Muscle of back (tissue), 11 donors: Measurements from ENCODE around the gene CD300LB. TPM values are rescaled to one million over a fixed set of nuclear protein-coding genes. Genes with fewer than 3 reads are reported as not detected.
"Not testable (repeated sequence)": the region's sequence is repeated elsewhere in the genome, so short reads cannot be mapped to it uniquely, and the experiment has no call there.

Experiments
- DNase-seq, 3 donors: peaks; one replicate each; pipeline versions ENCODE4 v3.0.0 to v3.0.0-alpha.2; 2013
- polyA plus RNA-seq, 10 donors: library from polyadenylated mRNA; unstranded; fragments of 120-200 nt; gene quantifications; one replicate each; pipeline ENCODE4 v1.2.1, GENCODE V29; 2013; ENCODE audit not compliant: insufficient read length in 10 of 10

Gene CD300LB
- polyA plus RNA-seq, 10 donors, result 0.09 to 0.32 (median 0.20) TPM; not detected in 3

DNA sequence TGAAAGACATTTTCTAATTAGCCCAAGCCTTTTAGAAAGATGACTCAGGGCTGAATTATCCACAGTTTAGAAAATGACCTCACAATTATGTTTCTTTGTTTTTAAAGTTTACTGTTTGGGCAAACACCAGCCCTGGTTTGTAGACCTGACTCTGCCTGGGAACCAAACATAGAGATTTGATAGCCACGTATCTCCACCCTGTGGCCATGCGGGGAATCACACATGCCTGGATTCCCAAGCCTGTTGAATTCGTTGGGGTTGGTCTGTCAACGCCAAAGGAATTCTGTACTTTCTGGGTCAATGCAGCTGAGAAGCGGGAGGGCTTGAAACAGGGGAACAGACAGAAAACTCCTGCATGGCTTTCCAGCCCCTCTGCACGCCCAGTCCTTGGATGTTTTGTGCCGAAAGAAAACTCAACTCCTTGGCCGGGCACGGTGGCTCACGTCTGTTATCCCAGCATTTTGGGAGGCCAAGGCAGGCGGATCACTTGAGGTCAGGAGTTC is 37.9 kb downstream of the CD300LB start:
- peak; percentile 41 to 75 (median 65) for DNase-seq

- DNase-seq, result no peak
Observed at GRCh38 chr17:74491626-74492025, 39.6 kb downstream of the CD300LB start.

DNA sequence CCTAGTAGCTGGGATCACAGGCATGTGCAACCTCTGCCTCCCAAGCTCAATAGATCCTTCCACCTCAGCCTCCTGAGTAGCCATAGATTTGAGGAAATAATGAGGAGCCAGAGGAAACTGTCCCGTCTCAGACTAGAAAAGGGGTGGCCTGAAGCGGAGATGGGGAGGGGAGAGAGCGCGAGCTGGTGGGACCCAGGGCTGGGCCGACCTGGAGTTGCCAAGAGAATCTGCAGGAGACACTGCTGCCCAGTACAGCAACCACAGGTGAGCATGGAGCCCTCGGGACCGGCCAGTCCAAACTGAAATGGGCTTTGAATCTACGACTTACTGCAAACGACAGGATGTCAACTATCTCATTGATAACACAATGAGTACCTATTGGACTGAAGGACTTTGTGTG is 40.6 kb downstream of the CD300LB start:
- DNase-seq, result no peak

DNA sequence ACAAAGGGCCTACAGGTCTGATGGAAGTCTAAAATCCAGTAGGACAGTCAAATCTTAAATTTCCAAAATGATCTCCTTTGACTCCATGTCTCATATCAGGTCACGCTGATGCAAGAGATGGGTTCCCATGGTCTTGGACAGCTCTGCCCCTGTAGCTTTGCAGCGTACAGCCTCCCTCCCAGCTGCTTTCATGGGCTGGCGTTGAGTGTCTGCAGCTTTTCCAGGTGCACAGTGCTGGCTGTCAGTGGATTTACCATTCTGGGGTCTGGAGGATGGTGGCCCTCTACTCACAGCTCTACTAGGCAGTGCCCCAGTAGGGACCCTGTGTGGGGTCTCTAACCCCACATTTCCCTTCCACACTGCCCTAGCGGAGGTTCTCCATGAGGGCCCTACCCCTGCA is 43.0 kb downstream of the CD300LB start:
- not testable (repeated sequence) for DNase-seq

DNA sequence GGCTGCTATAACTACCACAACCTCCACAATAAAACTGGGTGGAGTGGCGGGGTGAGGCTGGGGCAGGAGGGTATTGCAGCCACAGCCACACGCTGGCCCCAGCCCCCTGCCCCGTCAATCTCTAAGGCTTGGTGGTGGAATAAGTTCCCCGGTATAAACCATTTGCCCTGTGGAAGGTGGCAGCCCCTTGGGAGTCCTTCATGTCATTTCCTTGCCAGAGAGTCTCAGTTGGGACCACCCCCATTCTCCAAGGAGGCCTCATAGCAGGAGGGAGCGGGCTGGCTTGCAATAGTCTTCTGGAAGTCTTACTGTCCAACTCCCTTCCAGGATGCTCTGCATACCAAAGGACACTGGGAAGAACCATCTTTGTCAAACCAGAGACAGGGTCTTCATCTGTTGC is 45.4 kb downstream of the CD300LB start:
- DNase-seq, result no peak

GRCh38 chr17:74485022-74485743 is 46.1 kb downstream of the CD300LB start:
- DNase-seq, result no peak

DNA sequence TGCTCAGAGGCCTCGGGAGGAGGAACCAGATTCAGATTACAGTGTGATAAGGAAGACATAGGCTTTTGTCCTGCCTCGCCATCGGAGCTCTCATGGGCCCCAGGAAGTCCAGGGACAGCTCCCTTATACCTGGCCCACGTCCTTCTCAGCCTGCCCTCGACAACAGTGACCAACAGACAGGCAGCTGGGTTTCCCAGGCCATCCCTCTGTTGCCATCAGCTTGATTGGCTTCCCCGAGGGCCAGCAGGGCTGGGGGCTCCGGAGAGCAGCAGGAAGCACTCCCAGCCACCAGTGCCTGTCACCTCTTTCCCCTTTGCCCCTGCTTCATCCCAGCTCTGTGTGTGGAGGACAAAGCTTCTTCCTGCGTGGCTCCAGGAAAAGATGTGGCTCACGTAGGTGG is 47.2 kb downstream of the CD300LB start:
- no peak for DNase-seq

- DNase-seq, result no peak
Observed at GRCh38 chr17:74481621-74482020, 49.7 kb downstream of the CD300LB start.

GRCh38 chr17:74480290-74480689 is 51.0 kb downstream of the CD300LB start:
- no peak for DNase-seq

DNA sequence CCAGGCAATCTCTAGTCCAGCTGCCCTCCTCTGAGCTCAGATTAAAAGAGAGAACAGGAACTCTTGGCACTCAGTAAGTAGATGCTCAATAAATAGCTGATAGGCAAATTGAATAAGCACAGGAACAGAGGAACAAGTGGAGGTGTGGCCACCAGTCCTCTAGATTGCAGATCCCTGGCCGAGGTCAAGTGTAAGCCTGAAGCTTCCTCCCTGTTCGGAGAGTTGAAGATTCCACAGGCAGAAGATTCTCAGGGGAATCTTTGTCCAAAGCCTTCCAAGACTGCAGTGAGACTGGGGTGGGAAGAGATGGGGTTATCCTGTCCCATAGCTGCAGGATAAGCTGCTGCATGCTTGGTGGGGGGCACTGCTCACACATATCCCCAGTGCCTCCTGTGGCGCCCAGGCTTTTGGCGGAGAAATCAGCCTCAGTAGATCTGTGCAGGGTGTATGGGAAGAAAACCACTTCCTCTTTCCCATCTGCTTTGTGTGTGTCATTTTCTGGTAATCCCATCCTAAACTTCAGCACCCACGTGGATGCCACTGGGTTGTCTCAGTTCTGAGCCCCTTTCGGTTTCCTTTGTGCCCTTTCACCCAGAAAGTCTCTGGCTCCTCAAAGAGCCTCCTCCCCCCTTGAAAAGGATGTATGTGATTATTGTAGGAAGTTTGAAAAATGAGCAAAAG is 52.7 kb downstream of the CD300LB start:
- DNase-seq, result peak in 1 of 3 donors; percentile 43

DNA sequence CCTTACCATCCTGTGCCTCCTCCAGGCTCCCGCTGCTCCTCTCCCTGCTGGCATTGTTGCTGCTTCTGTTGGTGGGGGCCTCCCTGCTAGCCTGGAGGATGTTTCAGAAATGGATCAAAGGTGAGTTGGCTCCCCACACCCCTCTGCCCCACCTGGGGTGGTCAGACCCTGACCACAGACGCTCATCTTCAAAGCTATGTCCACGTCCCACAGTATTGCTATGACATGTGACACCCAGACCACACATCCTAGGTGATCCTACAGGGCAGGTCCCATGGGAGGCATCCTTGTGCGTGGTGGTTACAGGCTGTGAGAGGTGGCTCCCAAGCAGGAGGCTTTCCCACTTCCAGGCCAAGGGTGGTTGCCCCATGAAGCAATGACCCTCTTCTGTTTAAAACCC is 53.9 kb downstream of the CD300LB start:
- DNase-seq, result no peak

GRCh38 chr17:74475189-74475588 is 56.1 kb downstream of the CD300LB start:
- no peak for DNase-seq

DNA sequence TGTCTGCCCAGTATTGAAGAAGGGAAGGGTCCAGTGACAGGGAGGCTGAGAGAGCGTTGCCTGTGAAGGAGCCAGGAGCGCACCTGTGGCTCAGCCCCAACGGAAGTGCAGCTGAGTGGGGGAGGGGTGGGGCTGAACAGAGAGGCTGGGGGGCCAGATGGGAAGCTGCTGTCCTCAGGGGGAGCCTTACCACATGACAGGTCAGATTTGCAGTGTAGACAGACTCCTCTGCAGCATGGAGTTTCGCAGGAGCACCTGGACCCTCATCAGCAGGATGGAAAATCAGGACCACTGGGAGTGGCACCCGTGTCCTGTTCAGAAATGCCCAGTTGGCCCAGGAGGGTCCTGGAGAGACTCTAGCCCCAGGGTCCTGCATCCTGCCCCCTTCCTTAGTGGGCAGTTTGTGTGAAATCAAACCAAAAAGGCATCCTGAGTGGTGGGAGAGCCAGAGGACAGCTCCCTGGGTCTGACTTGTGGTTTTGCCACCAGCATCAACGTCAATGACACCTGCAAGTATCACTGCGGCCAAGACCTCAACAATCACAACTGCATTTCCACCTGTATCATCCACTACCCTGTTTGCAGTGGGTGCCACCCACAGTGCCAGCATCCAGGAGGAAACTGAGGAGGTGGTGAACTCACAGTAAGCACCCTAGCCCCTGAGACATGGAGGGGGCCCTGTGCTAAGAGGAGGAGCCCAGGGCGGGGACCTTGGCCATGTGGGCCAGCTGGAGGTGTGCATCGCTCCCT is 57.1 kb downstream of the CD300LB start:
- no peak for DNase-seq

GRCh38 chr17:74473294-74473693 is 58.0 kb downstream of the CD300LB start:
- no peak for DNase-seq

DNA sequence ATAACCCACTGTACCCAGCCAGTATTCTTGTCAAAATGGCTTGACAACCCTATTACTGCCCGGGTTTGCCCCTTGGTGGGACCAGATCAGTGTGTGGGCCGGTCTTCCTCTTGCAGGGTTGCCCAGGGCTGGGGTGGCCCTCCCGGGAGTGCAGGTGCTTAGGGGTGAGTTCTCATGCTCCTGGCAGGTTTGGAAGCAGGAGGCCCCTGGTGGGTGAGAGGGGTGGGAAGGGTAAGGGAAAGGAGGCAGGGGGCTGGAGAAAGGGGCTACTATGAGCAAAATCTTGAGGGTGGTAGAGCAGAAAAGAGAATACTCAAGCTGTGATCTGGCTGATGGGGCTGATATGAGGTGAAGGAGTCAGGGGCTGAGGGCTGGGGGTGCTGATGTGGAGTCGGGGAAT is 58.4 kb downstream of the CD300LB start:
- no peak for DNase-seq

GRCh38 chr17:74471341-74471740 is 59.9 kb downstream of the CD300LB start:
- no peak for DNase-seq

Other genes with a start within 250 kb of the CD300LB start
- gene KIF19, start 205.2 kb downstream of the CD300LB start, polyA plus RNA-seq, result 1 to 10 TPM; 1.0 to 2.3 (median 1.7) TPM
- gene BTBD17, start 169.6 kb downstream of the CD300LB start, polyA plus RNA-seq, result under 1 TPM in 8 of 10 donors, not detected in 2; 0.09 to 0.24 (median 0.15) TPM
- gene GPR142, start 164.0 kb downstream of the CD300LB start, polyA plus RNA-seq, result under 1 TPM in 6 of 10 donors, not detected in 4; 0.17 to 0.53 (median 0.41) TPM
- 10 to 100 TPM; 19.5 to 33.8 (median 27.4) TPM for gene GPRC5C, start 99.4 kb downstream of the CD300LB start, polyA plus RNA-seq
- gene CD300A, start 64.8 kb downstream of the CD300LB start, polyA plus RNA-seq, result 1 to 10 TPM; 1.8 to 3.5 (median 2.2) TPM
- gene CD300C, start 14.6 kb upstream of the CD300LB start, polyA plus RNA-seq, result 1 to 10 TPM in 1 of 10 donors, under 1 TPM in 8, not detected in 1; 0.34 to 1.1 (median 0.48) TPM
- gene CD300H, start 36.0 kb upstream of the CD300LB start, polyA plus RNA-seq, result under 1 TPM in 1 of 10 donors, not detected in 9; 0.35 TPM
- gene CD300LD, start 60.8 kb upstream of the CD300LB start, polyA plus RNA-seq, result not detected
- gene CD300E, start 92.3 kb upstream of the CD300LB start, polyA plus RNA-seq, result under 1 TPM; 0.04 to 0.84 (median 0.25) TPM
- under 1 TPM; 0.16 to 0.65 (median 0.35) TPM for gene CD300LF, start 181.4 kb upstream of the CD300LB start, polyA plus RNA-seq
- gene RAB37, start 205.8 kb upstream of the CD300LB start, polyA plus RNA-seq, result 1 to 10 TPM in 8 of 10 donors, under 1 TPM in 2; 0.38 to 2.6 (median 1.5) TPM
- 10 to 100 TPM in 1 of 10 donors, 1 to 10 TPM in 9; 4.9 to 13.4 (median 8.9) TPM for gene NHERF1, start 217.2 kb upstream of the CD300LB start, polyA plus RNA-seq
- gene NAT9, start 244.9 kb upstream of the CD300LB start, polyA plus RNA-seq, result 10 to 100 TPM; 28.4 to 40.0 (median 33.4) TPM